Stimulated activated CD8-positive, alpha-beta memory T cell treated with anti-CD3 and anti-CD28 coated beads, Interleukin-12 subunit alpha, Interleukin-12 subunit beta, amount 100 ng/mL, for 24 hours (primary cell): ENCODE data around the gene ZBTB40.

ENCODE experiments used
- DNase-seq: peaks from one replicate; pipeline ENCODE4 v3.0.0-alpha.2; 2020; ENCODE audit errors: extremely low read depth

Gene ZBTB40

GRCh38 chr1:22533244-22533895 lies 81.7 kb downstream of the ZBTB40 start:
- DNase-seq, result no peak

DNA sequence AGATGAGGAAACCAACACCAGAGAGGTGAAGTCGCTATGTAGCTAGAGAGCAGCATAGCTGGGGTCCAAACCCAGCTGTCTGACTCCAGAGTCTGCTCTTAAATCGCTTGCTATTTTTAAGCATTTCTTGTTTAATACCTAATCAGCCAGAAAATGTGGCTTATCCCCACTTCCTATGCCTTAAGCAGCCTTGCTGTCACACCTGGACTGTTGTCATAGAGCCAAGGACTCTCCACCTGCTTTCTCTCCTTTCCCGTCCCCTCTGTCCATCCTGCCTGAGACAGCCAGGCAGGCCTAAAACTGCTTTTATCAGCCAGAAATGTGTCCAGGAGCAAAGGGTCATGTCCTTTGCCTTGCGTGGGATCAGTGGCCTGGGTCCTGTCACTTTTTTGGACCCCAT lies 83.3 kb downstream of the ZBTB40 start:
- no peak for DNase-seq

DNA sequence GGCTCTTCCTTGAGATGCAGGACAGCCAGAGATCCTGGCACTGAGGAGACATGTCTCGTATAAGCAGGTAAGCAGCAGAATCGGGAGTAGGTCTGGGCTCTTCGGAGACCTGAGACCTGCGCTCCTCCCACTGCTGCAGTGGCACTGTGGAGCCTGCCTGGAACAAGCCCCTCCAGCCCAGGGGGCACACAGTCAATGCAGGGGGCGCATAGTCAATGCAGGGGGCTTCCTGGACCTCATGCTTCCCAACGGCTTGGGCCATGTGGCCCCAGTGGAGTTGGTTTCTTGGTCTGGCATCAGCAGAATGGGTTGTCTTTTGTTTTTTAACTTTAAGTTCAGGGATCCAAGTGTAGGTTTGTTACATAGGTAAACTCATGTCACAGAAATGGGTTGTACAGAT lies 83.7 kb downstream of the ZBTB40 start:
- DNase-seq, result no peak

DNA sequence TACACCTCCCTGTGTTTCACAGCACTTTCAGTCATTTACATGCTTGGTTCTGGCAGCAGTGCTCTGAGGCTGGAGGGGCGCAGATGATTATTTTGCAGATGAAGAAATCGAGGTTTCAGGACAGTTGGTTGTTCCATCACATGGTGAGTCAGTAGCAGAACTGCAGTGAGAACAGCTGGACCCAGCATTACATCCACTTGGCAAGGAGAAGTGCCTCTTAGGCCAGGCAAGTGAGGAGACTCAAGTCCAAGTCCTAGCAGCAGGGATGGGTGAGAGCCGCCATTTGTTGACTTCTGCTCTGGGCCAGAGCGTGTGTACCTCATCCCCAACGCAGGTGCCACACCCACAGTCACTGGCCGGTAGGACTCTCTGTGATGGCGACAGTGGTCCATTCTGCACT lies 84.9 kb downstream of the ZBTB40 start:
- DNase-seq, result no peak

DNA sequence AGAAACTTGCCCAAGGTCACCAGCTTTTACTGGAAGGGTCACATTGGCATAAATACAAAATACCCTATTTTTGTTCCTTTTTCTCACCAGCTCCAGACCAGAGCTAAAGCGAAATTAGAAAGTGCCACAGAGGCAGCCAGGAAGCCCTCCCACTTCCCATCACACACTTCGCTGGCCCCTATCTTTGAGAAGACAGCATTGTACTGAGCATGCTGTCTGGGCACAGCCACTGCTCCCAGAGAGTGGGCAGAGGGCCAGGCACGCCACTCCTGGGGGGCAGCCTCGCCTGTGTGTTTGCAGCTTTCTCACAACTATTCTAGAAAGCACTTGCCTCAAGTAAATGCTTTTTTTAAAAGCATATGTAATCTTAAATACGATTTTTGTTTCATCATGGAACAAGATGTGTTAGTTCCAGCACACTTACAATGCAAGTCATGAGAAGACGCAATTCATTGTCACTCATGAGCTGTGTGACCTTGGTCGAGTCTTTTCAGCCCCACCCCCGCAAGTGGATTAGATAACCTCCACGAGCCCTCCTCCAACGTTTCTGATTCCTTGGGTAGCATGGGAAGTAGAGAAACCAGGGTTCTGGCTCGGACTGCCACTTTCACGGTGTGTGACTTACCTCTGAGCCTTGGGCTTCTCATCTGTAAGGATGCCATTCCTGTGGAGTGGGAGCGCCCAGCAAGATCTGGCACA lies 85.9 kb downstream of the ZBTB40 start:
- no peak for DNase-seq

GRCh38 chr1:22539510-22540118 lies 88.0 kb downstream of the ZBTB40 start:
- DNase-seq, result no peak

GRCh38 chr1:22540337-22540736 lies 88.7 kb downstream of the ZBTB40 start:
- no peak for DNase-seq

GRCh38 chr1:22542886-22543285 lies 91.2 kb downstream of the ZBTB40 start:
- DNase-seq, result no peak

DNA sequence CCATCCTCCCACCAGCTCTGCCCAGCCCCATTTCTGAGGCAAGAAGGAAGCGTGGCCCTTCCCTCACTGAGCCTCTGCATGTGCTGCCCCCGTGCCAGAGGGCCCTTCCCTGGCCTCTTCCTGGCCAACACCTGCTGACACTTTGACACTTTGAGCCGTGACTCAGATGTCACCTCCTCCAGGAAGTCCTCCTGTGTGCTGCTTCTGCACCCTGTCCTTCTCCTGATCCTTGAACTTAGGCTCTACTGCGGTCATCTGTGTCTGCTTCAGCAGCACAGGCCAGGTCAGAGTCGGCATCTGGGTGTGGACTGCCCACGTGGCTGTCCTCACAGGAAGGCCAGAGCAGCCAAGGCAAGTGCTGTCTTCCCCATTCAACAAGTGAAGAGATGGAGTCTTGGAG lies 92.0 kb downstream of the ZBTB40 start:
- DNase-seq, result no peak

DNA sequence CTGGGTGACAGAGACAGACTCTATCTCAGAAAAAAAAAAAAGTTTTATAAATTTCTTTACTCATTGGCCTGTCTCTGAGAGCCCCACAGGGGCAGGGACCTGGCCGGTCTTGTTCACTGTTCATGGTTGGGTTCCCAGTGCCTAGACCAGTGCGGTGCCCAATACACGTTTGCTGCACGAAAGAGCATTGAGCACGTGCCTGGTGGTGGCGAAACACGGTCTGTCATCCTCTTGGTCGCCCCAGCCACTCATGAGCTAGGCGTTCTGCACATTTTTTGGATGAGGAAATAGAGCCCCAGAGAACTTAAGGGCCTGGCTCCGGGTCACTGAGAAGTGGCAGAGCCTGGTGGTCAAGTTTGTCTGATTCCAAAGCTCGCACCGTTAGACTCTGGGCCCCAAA lies 93.0 kb downstream of the ZBTB40 start:
- no peak for DNase-seq

- DNase-seq, result no peak
Measured at GRCh38 chr1:22545141-22545540, 93.5 kb downstream of the ZBTB40 start.

- DNase-seq, result no peak
Measured at GRCh38 chr1:22547186-22547817, 95.7 kb downstream of the ZBTB40 start.

DNA sequence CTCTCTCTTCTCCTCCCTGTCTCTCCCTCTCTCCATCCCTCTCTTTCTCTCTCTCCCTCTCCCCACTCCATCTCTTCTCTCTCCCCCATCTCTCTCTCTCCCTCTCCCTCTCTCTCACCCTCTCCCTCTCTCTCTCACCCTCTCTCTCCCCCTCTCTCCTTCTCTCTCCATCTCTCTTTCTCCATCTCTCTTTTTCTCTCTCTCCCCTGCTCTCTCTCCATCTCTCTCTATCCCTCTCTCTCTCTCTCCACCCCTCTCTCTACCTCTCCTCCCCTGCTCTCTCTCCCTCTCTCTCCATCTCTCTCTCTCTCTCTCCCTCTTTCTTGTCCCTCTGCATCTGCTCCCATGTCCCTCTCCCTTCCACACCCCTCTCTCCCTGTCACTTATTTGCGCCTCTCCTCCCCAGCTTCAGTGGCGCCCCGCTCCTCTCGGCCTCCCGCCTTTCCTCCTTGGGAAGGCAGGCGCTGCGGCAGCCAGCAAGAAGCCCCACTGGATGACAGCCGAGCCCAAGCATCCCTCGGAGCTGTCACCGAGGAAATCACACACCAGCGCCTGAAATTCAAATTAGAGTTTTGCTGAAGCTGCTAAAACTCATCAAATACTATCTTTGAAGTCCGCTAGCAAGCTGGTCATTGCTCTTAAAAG lies 96.3 kb downstream of the ZBTB40 start:
- DNase-seq, result no peak

DNA sequence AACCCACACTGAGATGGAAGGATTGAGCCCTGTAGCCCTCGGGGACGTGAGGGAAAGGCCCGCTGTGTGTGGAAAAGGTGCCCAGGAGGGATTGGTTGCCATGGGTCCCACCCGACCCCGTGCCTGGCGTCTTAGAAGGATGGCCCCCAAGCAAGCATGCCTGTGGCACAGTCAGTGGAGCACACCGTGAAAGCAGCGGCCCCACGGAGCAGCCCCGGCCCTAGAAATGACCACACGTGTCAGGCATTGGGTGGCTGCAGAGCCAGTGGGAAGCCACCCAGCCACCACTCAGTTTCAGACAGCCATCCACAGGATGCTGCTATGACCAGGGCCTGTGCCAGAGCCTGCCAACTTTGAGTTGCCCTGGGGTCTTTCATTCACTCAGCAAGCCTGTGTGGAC lies 98.4 kb downstream of the ZBTB40 start:
- no peak for DNase-seq

DNA sequence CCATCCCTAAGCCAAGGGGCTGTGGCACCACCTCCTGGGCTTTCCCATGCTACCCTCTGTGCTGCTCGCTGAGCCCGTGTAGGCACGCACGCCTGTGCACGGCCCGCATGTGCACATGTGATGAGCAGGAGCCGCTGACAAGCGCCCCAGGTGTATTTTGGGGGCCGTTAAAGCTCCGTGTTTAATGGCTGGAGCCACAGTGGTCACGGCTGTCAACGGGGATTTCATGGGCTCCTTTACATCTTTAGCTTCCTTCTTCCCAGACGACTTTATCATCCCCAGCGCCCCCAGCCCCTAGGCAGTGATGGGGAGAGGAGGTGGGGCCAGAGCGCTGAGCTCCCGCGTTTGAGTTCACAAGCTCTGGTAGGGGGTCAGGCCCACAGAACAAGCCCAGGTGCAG lies 99.9 kb downstream of the ZBTB40 start:
- no peak for DNase-seq

DNA sequence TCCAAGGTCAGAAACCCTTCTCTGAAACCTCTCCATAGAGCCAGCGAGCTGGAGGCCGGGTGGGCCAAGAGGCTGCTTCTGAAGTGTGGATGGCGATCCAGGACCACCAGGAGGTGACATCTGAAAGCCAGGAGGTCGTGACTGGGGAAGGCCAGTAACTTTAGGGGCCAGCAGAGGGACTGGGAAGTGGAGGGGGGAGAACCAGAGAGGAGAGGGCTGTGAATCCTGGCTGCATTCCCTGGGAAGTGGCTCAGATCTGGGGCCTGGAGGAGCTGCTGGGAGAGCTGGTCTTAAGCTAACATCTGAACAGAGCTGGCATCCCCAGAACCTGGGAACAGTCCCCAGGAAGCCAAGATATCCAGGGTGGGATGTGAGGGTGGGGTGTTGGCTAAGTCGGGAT lies 100.4 kb downstream of the ZBTB40 start:
- DNase-seq, result no peak

- DNase-seq, result no peak
Measured at GRCh38 chr1:22553104-22553880, 101.6 kb downstream of the ZBTB40 start.

GRCh38 chr1:22553991-22554522 lies 102.4 kb downstream of the ZBTB40 start:
- no peak for DNase-seq

GRCh38 chr1:22555371-22555656 lies 103.7 kb downstream of the ZBTB40 start:
- DNase-seq, result no peak

DNA sequence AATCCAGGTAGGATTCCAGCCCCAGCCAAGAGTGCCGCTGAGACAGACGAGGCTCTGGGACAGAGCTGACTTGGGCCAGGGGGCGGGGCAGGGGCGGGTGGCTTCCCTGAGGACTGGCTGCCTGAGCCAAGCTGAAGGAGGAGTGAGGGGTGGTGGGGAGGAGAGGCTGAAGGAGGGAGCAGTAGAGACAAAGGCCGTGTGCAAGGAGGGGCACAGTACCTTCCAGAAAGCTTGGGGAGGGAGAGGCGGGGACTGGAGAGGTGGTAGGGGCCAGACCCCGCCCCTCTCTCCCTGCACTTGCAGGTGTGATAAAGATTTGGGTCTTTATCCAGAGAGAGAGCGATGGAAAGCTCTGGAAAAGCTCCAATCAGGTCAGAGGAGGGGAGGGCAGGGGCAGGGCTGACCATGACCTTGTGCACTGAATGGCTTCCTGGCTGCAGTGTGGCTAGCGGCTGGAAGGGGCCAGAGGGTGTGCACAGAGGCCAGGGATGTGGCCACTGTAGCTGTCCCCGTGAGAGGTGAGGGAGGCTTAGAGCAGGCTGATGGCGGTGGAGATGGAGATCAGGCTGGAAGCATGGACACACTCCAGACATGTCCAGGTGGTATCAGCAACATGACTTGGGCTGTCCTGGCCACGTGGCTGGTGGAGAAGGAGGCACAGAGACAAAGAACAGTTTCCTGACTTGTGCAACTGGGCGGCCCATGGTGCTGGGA lies 104.9 kb downstream of the ZBTB40 start:
- DNase-seq, result no peak
